Measurements from ENCODE around the gene EFNA5.

Gene EFNA5

GRCh38 chr5:107389775-107390148 is 281.0 kb downstream of the EFNA5 start:
- DNase-seq (ENCODE audit: low read depth) = no peak

DNA sequence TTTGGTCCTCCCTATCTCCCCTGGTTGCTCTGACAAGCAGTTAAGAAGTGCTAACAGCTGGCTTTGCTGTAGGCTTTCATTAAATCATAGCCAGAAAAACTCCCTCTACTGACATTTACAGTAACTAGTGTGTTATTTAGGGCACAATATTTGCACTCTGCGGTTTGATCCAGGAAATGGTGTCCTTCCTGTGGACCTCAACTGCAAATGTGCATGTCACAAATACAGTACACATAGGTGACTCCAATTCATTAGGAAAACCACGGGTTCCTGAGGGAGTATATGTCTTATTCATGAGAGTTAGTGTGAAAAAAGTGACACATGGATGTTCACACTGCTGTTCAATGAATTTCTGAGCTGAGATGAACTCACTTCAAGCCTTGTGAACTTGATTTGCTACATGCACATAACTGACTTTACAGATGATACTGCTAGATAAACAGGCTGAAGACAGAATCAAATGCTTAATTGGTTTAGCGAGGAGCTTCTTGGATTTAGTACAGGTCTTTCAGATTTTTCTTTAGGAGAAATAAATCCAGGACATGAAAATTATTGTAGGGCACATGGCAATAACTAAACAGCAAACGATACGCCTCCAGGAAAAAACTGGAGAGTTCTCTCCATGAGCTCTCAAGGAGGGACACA is 281.5 kb downstream of the EFNA5 start:
- DNase-seq (ENCODE audit: low read depth) = peak; percentile 65

- peak; percentile 84 for DNase-seq (ENCODE audit: low read depth)
Measured at GRCh38 chr5:107388141-107388861, 282.4 kb downstream of the EFNA5 start.

GRCh38 chr5:107387526-107388140 is 283.1 kb downstream of the EFNA5 start:
- DNase-seq (ENCODE audit: low read depth) = no peak

- DNase-seq (ENCODE audit: low read depth) = no peak
Measured at GRCh38 chr5:107385708-107386107, 285.0 kb downstream of the EFNA5 start.

GRCh38 chr5:107384256-107384655 is 286.5 kb downstream of the EFNA5 start:
- DNase-seq (ENCODE audit: low read depth) = no peak

DNA sequence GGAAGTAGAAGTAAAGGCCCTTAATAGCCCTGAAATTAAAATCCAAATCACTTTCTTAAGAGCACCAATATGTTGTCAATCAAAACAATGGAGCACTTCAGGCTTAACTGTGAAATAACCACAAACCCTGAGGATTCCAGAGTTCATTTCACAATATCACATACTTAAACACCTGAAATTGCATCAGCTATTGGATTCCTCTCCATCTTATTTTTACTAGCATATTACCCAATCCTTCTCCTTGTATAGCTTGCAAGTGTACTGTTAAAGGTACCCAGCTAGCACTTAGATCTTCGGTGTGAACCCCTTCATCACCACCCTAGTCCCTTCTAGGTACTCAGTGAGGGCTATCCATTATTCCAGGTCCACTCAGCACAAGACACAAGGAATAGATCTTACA is 287.3 kb downstream of the EFNA5 start:
- no peak for DNase-seq (ENCODE audit: low read depth)

DNA sequence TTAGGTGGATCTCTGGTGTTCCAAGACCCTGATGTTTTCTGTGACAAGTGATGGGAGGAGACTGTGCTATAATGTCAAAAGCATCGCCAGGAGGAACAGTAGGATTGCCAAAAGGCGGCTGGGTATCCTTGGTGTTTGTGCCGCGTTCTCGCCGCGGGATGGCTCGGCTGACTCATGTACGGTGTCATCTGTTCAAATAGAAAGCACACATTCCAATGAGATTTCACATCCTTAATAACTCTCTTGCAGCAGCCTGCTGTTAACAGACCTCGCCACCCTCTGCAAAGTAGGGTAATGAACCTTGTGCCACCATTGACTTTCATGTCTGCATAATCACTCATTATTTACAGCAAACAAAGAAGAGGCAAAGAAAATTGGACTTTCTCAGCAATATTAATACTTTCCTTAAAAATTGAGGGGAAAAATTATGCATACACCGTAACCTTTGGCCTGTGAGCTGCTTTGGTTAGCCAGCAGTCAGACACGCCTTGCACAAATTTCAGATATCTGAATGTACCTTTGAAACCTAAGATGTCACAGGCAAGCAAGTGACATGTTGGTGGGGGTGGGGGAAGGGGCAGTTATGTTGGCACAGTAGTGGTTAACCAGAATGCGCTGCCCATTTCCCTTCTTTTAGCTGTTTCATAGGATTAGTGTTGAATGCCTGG is 289.4 kb downstream of the EFNA5 start:
- DNase-seq (ENCODE audit: low read depth) = peak; percentile 75

DNA sequence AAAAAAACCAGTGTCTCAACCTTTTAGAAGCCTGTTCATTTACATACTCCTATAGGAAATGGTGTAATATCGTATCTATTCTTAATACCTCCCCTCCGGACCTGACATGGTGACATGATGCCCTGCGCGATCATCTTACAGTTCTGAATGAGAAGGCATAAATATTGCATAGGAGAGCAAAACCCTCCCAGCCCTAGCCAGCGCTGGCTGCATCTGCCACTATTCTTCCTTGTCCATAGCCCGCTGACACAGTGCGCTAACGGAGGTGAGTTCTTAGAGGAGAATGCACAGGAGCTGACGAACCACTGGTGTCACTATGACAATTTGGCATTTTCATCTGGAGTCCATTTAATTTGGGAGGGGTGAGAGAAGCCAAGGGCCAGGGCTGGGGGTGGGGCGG is 290.1 kb downstream of the EFNA5 start:
- DNase-seq (ENCODE audit: low read depth) = no peak

DNA sequence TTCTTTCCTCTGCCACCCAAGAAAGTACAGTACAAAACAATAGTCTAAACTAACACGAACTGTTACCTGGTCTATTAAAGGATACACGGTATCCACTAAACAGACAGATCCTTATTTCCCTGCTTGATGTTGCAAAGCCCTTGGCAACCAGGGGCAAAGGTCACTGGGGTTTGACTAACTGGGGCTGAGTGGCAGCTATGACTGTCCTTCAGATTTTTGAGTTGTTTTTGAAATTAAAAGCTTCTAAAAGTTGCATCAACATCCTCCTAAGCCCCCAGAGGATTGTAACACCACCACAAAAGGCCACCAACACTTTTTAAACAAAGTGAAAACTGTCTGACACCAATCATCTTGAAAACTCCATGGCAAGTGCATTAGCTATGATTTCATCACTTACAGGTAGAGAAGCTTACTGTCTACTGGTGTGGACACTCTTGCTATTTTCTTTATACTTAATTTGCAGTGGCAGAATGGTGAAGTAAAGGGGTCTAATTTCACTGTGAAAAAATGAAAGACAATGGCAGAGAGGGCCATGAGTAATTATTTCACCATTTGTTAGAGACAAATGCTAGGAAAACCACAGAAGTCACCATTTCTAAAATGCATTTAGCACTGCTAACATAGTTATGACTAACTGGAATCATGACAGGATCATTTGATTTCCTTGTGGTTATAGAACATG is 292.4 kb downstream of the EFNA5 start:
- DNase-seq (ENCODE audit: low read depth) = peak; percentile 5

GRCh38 chr5:107377277-107377609 is 293.5 kb downstream of the EFNA5 start:
- DNase-seq (ENCODE audit: low read depth) = no peak

GRCh38 chr5:107376546-107377276 is 294.0 kb downstream of the EFNA5 start:
- DNase-seq (ENCODE audit: low read depth) = peak; percentile 10

GRCh38 chr5:107373549-107374263 is 297.0 kb downstream of the EFNA5 start:
- no peak for DNase-seq (ENCODE audit: low read depth)

- DNase-seq (ENCODE audit: low read depth) = no peak
Measured at GRCh38 chr5:107372723-107373450, 297.9 kb downstream of the EFNA5 start.

DNA sequence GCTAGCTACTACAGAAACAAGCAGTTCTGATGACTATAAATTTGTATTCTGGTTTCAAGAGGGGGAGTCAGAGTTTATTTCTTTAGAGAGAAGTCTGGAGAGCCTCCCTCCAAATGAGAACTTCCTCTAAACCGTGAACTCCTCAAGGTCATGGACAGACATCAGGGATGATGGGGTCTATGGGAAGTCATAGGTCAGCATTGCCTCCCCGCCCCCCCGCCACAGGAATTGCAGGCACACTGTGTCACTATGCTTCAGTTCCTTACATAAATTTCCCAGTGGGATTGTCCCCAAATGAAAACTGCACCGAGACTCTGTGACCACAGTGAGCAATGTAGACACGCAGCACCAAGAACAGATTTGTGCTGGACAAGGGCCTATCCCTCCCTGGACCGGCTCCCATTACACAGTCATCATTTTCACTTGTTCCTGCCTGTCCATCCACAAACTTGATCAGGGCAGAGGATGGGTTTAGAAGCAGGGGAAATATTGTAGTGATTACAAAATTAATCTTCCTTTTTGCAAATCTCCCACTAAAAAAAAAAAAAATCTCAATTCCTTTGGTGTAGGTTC is 300.3 kb downstream of the EFNA5 start:
- DNase-seq (ENCODE audit: low read depth) = no peak

DNA sequence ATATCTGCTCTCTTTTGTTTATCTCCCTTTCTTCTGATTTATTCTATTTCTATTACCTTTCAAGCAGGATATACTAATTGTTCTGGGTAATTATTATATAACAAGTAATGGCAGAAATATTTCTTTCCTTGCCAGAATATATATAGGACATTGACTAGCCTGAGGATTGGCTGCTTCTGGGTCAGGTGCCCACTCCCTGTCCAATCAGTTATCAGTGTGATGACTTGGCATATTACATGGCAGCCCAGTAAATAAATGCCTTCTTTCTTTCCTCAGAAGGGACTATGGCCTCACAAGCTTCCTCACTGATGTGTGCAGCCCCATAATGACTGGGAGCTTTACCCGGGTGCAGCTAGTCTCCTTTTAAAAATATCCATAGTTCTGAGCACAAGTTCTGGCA is 301.1 kb downstream of the EFNA5 start:
- no peak for DNase-seq (ENCODE audit: low read depth)

DNA sequence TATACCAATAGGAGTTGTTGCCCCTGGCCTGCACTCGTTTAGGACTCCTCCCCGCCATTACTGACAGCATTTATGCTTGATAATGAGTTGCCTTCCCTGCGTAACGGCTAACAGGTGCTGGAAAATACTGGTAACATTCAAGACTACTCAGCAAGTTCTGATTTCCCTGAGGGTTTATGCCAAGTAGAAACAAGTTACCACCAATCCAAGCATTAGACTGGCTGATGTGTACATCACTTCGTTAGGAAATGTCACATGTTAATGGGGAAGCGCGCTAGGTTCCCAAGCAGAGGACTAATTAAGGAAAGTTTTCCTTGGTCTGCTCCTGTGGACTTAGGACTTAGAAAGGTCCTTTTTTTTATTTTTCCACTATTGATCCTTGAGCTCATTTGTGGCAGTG is 302.1 kb downstream of the EFNA5 start:
- no peak for DNase-seq (ENCODE audit: low read depth)

- no peak for DNase-seq (ENCODE audit: low read depth)
Measured at GRCh38 chr5:107367939-107368338, 302.8 kb downstream of the EFNA5 start.

GRCh38 chr5:107367480-107367879 is 303.3 kb downstream of the EFNA5 start:
- DNase-seq (ENCODE audit: low read depth) = no peak
